MM.1S (cell line): ENCODE results near the gene PHLDB2.

Source experiments
- EZH2 ChIP-seq: fragments of 300-600 bp; sonication (generic); optimal IDR thresholded peaks from 2 replicates; pipeline ENCODE3; 2017; ENCODE audit warnings: low read depth, mild to moderate bottlenecking, antibody characterized with exemption, low read length, mixed read lengths
- EZH2phosphoT487 ChIP-seq: fragments of 300-600 bp; sonication (generic); IDR thresholded peaks from 2 replicates; pipeline ENCODE4 v1.6.1; 2018; ENCODE audit warnings: antibody characterized with exemption, low read length
- TF ChIP-seq, protein P1 (sequence below): fragments of 300-600 bp; sonication (generic); IDR thresholded peaks from 2 replicates; pipeline ENCODE4 v1.5.1; 2016; ENCODE audit warnings: antibody characterized with exemption, low read length, mixed read lengths

DNA sequence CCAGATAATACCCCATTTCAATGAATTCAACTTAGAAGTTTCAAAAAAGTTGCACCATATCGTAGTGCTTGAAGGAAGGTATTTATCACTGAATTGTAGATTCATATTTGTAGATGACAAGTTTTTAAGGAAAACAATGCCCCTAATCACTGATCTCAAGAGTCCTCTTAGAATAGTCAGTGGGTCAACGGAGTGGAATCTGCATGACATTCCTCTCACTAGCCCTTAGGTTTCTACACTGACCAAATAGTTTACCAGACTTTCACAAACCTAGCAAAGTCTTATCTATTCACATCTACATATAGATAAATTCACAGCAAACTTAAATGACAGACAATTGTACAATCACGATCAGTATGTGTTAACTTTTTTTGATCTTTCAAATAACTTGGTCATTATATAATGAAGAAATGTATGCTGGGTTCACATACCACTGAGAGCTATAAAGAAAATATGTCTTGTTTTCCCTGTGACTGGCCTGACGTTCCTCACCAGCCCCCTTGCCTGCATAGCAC is 35.7 kb upstream of the PHLDB2 start:
- TF ChIP-seq EZH2 (no peak), EZH2phosphoT487 (no peak)
- TF ChIP-seq, protein P1, sequence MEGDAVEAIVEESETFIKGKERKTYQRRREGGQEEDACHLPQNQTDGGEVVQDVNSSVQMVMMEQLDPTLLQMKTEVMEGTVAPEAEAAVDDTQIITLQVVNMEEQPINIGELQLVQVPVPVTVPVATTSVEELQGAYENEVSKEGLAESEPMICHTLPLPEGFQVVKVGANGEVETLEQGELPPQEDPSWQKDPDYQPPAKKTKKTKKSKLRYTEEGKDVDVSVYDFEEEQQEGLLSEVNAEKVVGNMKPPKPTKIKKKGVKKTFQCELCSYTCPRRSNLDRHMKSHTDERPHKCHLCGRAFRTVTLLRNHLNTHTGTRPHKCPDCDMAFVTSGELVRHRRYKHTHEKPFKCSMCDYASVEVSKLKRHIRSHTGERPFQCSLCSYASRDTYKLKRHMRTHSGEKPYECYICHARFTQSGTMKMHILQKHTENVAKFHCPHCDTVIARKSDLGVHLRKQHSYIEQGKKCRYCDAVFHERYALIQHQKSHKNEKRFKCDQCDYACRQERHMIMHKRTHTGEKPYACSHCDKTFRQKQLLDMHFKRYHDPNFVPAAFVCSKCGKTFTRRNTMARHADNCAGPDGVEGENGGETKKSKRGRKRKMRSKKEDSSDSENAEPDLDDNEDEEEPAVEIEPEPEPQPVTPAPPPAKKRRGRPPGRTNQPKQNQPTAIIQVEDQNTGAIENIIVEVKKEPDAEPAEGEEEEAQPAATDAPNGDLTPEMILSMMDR: no peak
